ENCODE results near the gene BORCS6. TPM values are rescaled to one million over a fixed set of nuclear protein-coding genes. Genes with fewer than 3 reads are reported as not detected.

Gene BORCS6
- 9.4 and 11.5 TPM in 2 replicates for total RNA-seq

- DNase-seq (ENCODE audit: insufficient read length, low spot score, missing footprints): peak; percentile 98
- peak within 1 kb of the TSS; percentile 83 for H2AFZ ChIP-seq (ENCODE audit: low read length)
Observed at GRCh38 chr17:8189711-8190477, at the start of gene BORCS6. Gene BORCS6 (minus strand): TSS chr17:8190180. CDS start chr17:8190140, 40 bp downstream.

GRCh38 chr17:8237886-8238285 lies 47.9 kb upstream of the BORCS6 start:
- Histone ChIP-seq H3K79me2 (ENCODE audit: insufficient read depth, low read length) (no peaks in the 10 kb centered on the region), H3K27me3 (ENCODE audit: insufficient read depth, low read length) (no peaks in the 10 kb centered on the region), H3K36me3 (ENCODE audit: insufficient read depth, low read length) (peaks cover 42% of the 10 kb centered on the region), H2AFZ (ENCODE audit: low read length) (no peak overlapping the region), H3K4me3 (ENCODE audit: insufficient read depth, low read length) (no peak overlapping the region), H3K4me1 (ENCODE audit: insufficient read depth, low read length) (no peaks in the 10 kb centered on the region), H3K27ac (ENCODE audit: low read depth, low read length) (no peak overlapping the region), H3K4me2 (ENCODE audit: insufficient read depth, low read length) (no peak overlapping the region), H4K20me1 (ENCODE audit: insufficient read depth, low read length) (no peaks in the 10 kb centered on the region), H3K9me3 (ENCODE audit: low read depth, low read length) (no peaks in the 10 kb centered on the region)
- no peak for TF ChIP-seq CTCF (IDR thresholded peaks at IDR 0.05; ENCODE audit: extremely low read depth, low read depth, low read length)
- DNase-seq (ENCODE audit: insufficient read length, low spot score, missing footprints): no peak

More at GRCh38 chr17:8189711-8190477, at the start of gene BORCS6:
- Histone ChIP-seq H3K79me2 (ENCODE audit: insufficient read depth, low read length) (peaks cover 17% of the 10 kb centered on the region), H3K4me3 (ENCODE audit: insufficient read depth, low read length) (peak within 1 kb of the TSS; percentile 93), H4K20me1 (ENCODE audit: insufficient read depth, low read length) (peaks cover 17% of the 10 kb centered on the region), H3K27me3 (ENCODE audit: insufficient read depth, low read length) (no peaks in the 10 kb centered on the region), H3K27ac (ENCODE audit: low read depth, low read length) (peak within 1 kb of the TSS; percentile 74), H3K9me3 (ENCODE audit: low read depth, low read length) (no peaks in the 10 kb centered on the region), H3K36me3 (ENCODE audit: insufficient read depth, low read length) (no peaks in the 10 kb centered on the region), H3K4me2 (ENCODE audit: insufficient read depth, low read length) (peak within 1 kb of the TSS; percentile 75), H3K4me1 (ENCODE audit: insufficient read depth, low read length) (peaks cover 41% of the 10 kb centered on the region)
- no peak for TF ChIP-seq CTCF (IDR thresholded peaks at IDR 0.05; ENCODE audit: extremely low read depth, low read depth, low read length)

- H3K27me3 ChIP-seq (ENCODE audit: insufficient read depth, low read length): no peaks in the 10 kb centered on the region
- no peak overlapping the region for H3K4me3 ChIP-seq (ENCODE audit: insufficient read depth, low read length)
- no peaks in the 10 kb centered on the region for H3K79me2 ChIP-seq (ENCODE audit: insufficient read depth, low read length)
- no peak for TF ChIP-seq CTCF (IDR thresholded peaks at IDR 0.05; ENCODE audit: extremely low read depth, low read depth, low read length)
- H4K20me1 ChIP-seq (ENCODE audit: insufficient read depth, low read length): no peaks in the 10 kb centered on the region
- H3K9me3 ChIP-seq (ENCODE audit: low read depth, low read length): no peaks in the 10 kb centered on the region
- no peak overlapping the region for H3K4me2 ChIP-seq (ENCODE audit: insufficient read depth, low read length)
- H2AFZ ChIP-seq (ENCODE audit: low read length): no peak overlapping the region
- peaks cover 49% of the 10 kb centered on the region for H3K36me3 ChIP-seq (ENCODE audit: insufficient read depth, low read length)
- DNase-seq (ENCODE audit: insufficient read length, low spot score, missing footprints): no peak
- no peaks in the 10 kb centered on the region for H3K4me1 ChIP-seq (ENCODE audit: insufficient read depth, low read length)
- no peak overlapping the region for H3K27ac ChIP-seq (ENCODE audit: low read depth, low read length)
Observed at GRCh38 chr17:8237175-8237574, 47.2 kb upstream of the BORCS6 start.

GRCh38 chr17:8235676-8236075 lies 45.7 kb upstream of the BORCS6 start:
- no peak for TF ChIP-seq CTCF (IDR thresholded peaks at IDR 0.05; ENCODE audit: extremely low read depth, low read depth, low read length)
- Histone ChIP-seq H2AFZ (ENCODE audit: low read length) (no peak overlapping the region), H3K36me3 (ENCODE audit: insufficient read depth, low read length) (peaks cover 63% of the 10 kb centered on the region), H3K79me2 (ENCODE audit: insufficient read depth, low read length) (no peaks in the 10 kb centered on the region), H3K27ac (ENCODE audit: low read depth, low read length) (no peak overlapping the region), H3K4me3 (ENCODE audit: insufficient read depth, low read length) (no peak overlapping the region), H3K27me3 (ENCODE audit: insufficient read depth, low read length) (no peaks in the 10 kb centered on the region), H4K20me1 (ENCODE audit: insufficient read depth, low read length) (no peaks in the 10 kb centered on the region), H3K9me3 (ENCODE audit: low read depth, low read length) (no peaks in the 10 kb centered on the region), H3K4me2 (ENCODE audit: insufficient read depth, low read length) (no peak overlapping the region), H3K4me1 (ENCODE audit: insufficient read depth, low read length) (no peaks in the 10 kb centered on the region)
- no peak for DNase-seq (ENCODE audit: insufficient read length, low spot score, missing footprints)
